ENCODE data around the gene HORMAD2. TPM values are rescaled to one million over a fixed set of nuclear protein-coding genes. Genes with fewer than 3 reads are reported as not detected.

Gene HORMAD2
- total RNA-seq, 4 donors from 2014 or later, result not detected

- no peak for TF ChIP-seq CTCF (IDR thresholded peaks at IDR 0.05; ENCODE audit: low read depth)
Observed at GRCh38 chr22:30045901-30046715, 34.2 kb upstream of the HORMAD2 start.

- TF ChIP-seq CTCF (IDR thresholded peaks at IDR 0.05; ENCODE audit: low read depth), result no peak
Observed at GRCh38 chr22:30046716-30047363, 33.4 kb upstream of the HORMAD2 start.

GRCh38 chr22:30047364-30047738, 32.9 kb upstream of the HORMAD2 start:
- no peak for TF ChIP-seq CTCF (IDR thresholded peaks at IDR 0.05; ENCODE audit: low read depth)

GRCh38 chr22:30048681-30049080, 31.6 kb upstream of the HORMAD2 start:
- TF ChIP-seq CTCF (IDR thresholded peaks at IDR 0.05; ENCODE audit: low read depth), result no peak

- no peak for TF ChIP-seq CTCF (IDR thresholded peaks at IDR 0.05; ENCODE audit: low read depth)
Observed at GRCh38 chr22:30054067-30054763, 26.0 kb upstream of the HORMAD2 start.

- no peak for TF ChIP-seq CTCF (IDR thresholded peaks at IDR 0.05; ENCODE audit: low read depth)
Observed at GRCh38 chr22:30054764-30055069, 25.5 kb upstream of the HORMAD2 start.

- TF ChIP-seq CTCF (IDR thresholded peaks at IDR 0.05; ENCODE audit: low read depth), result no peak
Observed at GRCh38 chr22:30056015-30056414, 24.2 kb upstream of the HORMAD2 start.

All from subcutaneous adipose tissue (tissue), 4 donors.